PC-3 (cell line): ENCODE data around the gene BRPF1. TPM values are rescaled to one million over a fixed set of nuclear protein-coding genes. Genes with fewer than 3 reads are reported as not detected.

Source experiments
- ATAC-seq: fragments of 200-7000 bp; cut with Tn5 transposase; 2 replicates; pipeline ENCODE4 v1.9.1; 2020; ENCODE audit warnings: mild to moderate bottlenecking, moderate library complexity
- BruUV-seq: library from RNA; stranded (reverse); fragments of 400-500 nt; replicated peaks from 2 replicates; lab custom pipeline; 2021; lab: Mats Ljungman, UMichigan
- CTCF ChIA-PET: fragments of 300-600 bp; sonication (Branson Sonifier 250); formaldehyde crosslinking; loops from one replicate; lab custom pipeline; 2022; ENCODE audit warnings: antibody characterized with exemption; lab: Charles Lee
- POLR2A ChIA-PET: fragments of 300-600 bp; sonication (Branson Sonifier 250); formaldehyde crosslinking; loops from one replicate; lab custom pipeline; 2022; ENCODE audit warnings: antibody characterized with exemption; ENCODE audit not compliant: unreplicated experiment; lab: Charles Lee
- DNase-seq: peaks from one replicate; pipeline ENCODE4 v3.0.0-alpha.2; 2015
- H2AFZ ChIP-seq: fragments of 300-600 bp; sonication (generic); 2 replicates; pipeline ENCODE4 v1.6.0; 2016; ENCODE audit warnings: antibody characterized with exemption, low read length
- H3F3A ChIP-seq: fragments of 300-600 bp; sonication (generic); one replicate; pipeline ENCODE4 v1.6.0; 2017; ENCODE audit warnings: antibody characterized with exemption, low read length, control low read depth, mild to moderate bottlenecking; ENCODE audit not compliant: unreplicated experiment
- H3K27ac ChIP-seq: fragments of 300-600 bp; sonication (generic); 2 replicates; pipeline ENCODE4 v1.5.1; 2016; ENCODE audit warnings: mild to moderate bottlenecking, low read length
- H3K27me3 ChIP-seq: fragments of 300-600 bp; sonication (generic); 2 replicates; pipeline ENCODE4 v1.6.1; 2016; ENCODE audit warnings: low read length, mixed read lengths
- H3K36me3 ChIP-seq: fragments of 300-600 bp; sonication (generic); 2 replicates; pipeline ENCODE4 v1.6.1; 2016; ENCODE audit warnings: low read depth, mixed run types, low read length, mixed read lengths
- H3K4me1 ChIP-seq: fragments of 300-600 bp; sonication (generic); 2 replicates; pipeline ENCODE4 v1.5.1; 2016; ENCODE audit warnings: low read length; ENCODE audit not compliant: insufficient read depth
- H3K4me2 ChIP-seq: fragments of 300-600 bp; sonication (generic); 2 replicates; pipeline ENCODE4 v1.6.0; 2016; ENCODE audit warnings: low read length
- H3K4me3 ChIP-seq: fragments of 300-600 bp; sonication (generic); 2 replicates; pipeline ENCODE4 v1.5.1; 2016; ENCODE audit warnings: mild to moderate bottlenecking, low read length, mixed read lengths
- H3K79me2 ChIP-seq: fragments of 300-600 bp; sonication (generic); 2 replicates; pipeline ENCODE4 v1.6.1; 2017; ENCODE audit warnings: low read length, mixed read lengths
- H3K9ac ChIP-seq: fragments of 300-600 bp; sonication (generic); 2 replicates; pipeline ENCODE4 v1.6.0; 2016; ENCODE audit warnings: mild to moderate bottlenecking, low read length
- H3K9me2 ChIP-seq: fragments of 300-600 bp; sonication (generic); replicated peaks from 2 replicates; pipeline ENCODE4 v1.6.1; 2016; ENCODE audit warnings: mixed run types, low read length, mixed read lengths
- H3K9me3 ChIP-seq: fragments of 300-600 bp; sonication (generic); 2 replicates; pipeline ENCODE4 v1.6.1; 2016; ENCODE audit warnings: low read length, mixed read lengths
- H4K20me1 ChIP-seq: fragments of 300-600 bp; sonication (generic); 2 replicates; pipeline ENCODE4 v1.6.1; 2016; ENCODE audit warnings: low read length, mixed read lengths
- EZH2 ChIP-seq: fragments of 300-600 bp; sonication (generic); IDR thresholded peaks from one replicate; pipeline ENCODE4 v1.6.1; 2017; ENCODE audit warnings: antibody characterized with exemption, mild to moderate bottlenecking, low read length; ENCODE audit not compliant: unreplicated experiment
- EZH2phosphoT487 ChIP-seq: fragments of 300-600 bp; sonication (generic); IDR thresholded peaks from 2 replicates; pipeline ENCODE4 v1.6.1; 2018; ENCODE audit warnings: mild to moderate bottlenecking, antibody characterized with exemption, low read length, borderline replicate concordance
- intact Hi-C: fragments of 100-400 bp; cut with micrococcal nuclease; formaldehyde crosslinking; loops from 2 replicates; pipeline ENCODE4 v1.9.0; 2023
- total RNA-seq: library from RNA; depleted of rRNA; stranded (reverse); fragments of >200 nt; gene quantifications from 2 replicates; pipeline ENCODE4 v1.2.3, GENCODE V29; 2014
- TF ChIP-seq, protein P1 (sequence below): fragments of 300-600 bp; sonication (generic); conservative IDR thresholded peaks from 2 replicates; pipeline ENCODE4 v1.5.1; 2017; ENCODE audit warnings: antibody characterized with exemption, low read depth, mild to moderate bottlenecking, low read length

BRPF1 gene
- total RNA-seq, 1 experiment from 2014 or later = 27.0 TPM

DNA sequence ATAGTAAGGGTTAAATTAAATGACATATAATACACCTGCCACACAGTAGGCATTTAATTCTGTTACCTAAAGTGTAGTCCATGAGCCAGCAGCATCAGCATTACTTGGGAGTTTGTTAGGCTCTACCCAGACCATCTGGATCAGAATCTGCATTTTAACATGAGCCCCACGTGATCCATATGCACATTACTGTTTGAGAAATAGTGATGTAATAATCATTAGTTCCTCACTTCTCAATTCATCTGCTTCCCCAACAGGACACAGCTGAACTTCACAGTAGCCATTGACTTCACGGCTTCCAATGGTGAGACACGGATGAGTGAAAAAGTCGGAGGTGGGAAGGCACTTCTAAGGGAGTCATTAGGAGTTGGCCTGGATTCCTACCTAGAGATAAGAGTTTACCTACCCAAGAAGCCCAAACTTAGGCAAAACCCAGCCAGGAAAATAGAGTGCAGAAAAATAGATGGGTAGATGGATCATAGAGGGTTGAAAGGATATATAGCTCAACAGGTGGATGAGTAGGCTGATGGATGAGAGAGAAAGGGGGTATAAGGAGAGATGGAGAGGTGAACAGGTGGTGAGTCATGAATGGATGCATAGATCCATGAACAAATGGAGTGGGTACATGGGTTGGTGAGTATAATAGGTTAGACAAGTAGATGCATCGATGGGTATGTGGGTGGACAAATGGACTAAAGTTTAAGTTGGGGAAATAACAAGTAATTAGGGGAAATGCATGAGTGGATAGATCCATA is 14.6 kb upstream of the BRPF1 start:
- DNase-seq (no peak), ATAC-seq (no peak)
- Histone ChIP-seq H3K9ac (no peak overlapping the region), H3K4me1 (peaks cover 7% of the 10 kb centered on the region), H3F3A (no peaks in the 10 kb centered on the region), H3K36me3 (no peaks in the 10 kb centered on the region), H3K27ac (no peak overlapping the region), H3K4me2 (no peak overlapping the region), H3K4me3 (no peak overlapping the region), H3K79me2 (no peaks in the 10 kb centered on the region), H3K27me3 (peaks cover 13% of the 10 kb centered on the region), H4K20me1 (no peaks in the 10 kb centered on the region), H3K9me3 (no peaks in the 10 kb centered on the region), H3K9me2 (no peaks in the 10 kb centered on the region), H2AFZ (no peak overlapping the region)
- intact Hi-C loops = loop anchor here (1.0 to 10.0 kb wide), 6 partner anchors 14 to 215 kb away; partner anchors contain the start of genes ARPC4, BRPF1, CRELD1 and OGG1
- POLR2A ChIA-PET = no interaction called here
- TF ChIP-seq EZH2phosphoT487 (no peak), EZH2 (no peak)
- TF ChIP-seq, protein P1, sequence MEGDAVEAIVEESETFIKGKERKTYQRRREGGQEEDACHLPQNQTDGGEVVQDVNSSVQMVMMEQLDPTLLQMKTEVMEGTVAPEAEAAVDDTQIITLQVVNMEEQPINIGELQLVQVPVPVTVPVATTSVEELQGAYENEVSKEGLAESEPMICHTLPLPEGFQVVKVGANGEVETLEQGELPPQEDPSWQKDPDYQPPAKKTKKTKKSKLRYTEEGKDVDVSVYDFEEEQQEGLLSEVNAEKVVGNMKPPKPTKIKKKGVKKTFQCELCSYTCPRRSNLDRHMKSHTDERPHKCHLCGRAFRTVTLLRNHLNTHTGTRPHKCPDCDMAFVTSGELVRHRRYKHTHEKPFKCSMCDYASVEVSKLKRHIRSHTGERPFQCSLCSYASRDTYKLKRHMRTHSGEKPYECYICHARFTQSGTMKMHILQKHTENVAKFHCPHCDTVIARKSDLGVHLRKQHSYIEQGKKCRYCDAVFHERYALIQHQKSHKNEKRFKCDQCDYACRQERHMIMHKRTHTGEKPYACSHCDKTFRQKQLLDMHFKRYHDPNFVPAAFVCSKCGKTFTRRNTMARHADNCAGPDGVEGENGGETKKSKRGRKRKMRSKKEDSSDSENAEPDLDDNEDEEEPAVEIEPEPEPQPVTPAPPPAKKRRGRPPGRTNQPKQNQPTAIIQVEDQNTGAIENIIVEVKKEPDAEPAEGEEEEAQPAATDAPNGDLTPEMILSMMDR = no peak
- CTCF ChIA-PET = no interaction called here
- BruUV-seq = no TSS peak

DNA sequence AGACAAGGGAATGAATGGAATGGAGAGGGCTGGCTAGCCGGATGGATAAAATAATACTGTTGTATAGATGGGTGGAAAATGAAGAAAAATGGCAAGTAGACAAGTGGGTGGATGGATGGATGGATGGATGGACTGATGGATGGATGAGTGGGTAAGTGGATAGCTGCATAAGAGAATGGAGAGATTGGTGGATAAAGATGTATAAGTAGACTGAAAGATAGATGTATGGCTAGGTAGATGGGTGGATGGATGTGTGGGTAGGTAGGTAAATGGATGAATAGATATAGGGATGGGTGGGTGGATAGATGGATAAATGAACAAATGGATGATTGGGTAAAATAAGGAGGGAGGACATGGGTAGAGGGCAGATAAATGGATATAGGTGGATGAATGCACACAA is 14.0 kb upstream of the BRPF1 start:
- no peaks in the 10 kb centered on the region for H3F3A ChIP-seq
- H3K9ac ChIP-seq = no peak overlapping the region
- intact Hi-C loops = loop anchor here (2.0 to 10.0 kb wide), 4 partner anchors 57 to 215 kb away; partner anchors contain the start of genes ARPC4, CRELD1 and TADA3
- H3K36me3 ChIP-seq = no peaks in the 10 kb centered on the region
- POLR2A ChIA-PET = no interaction called here
- no peaks in the 10 kb centered on the region for H3K9me3 ChIP-seq
- H3K27ac ChIP-seq = no peak overlapping the region
- no peak overlapping the region for H3K4me3 ChIP-seq
- no peak overlapping the region for H2AFZ ChIP-seq
- no peak for DNase-seq
- no peaks in the 10 kb centered on the region for H3K9me2 ChIP-seq
- no peaks in the 10 kb centered on the region for H3K79me2 ChIP-seq
- no peaks in the 10 kb centered on the region for H4K20me1 ChIP-seq
- H3K4me2 ChIP-seq = no peak overlapping the region
- peaks cover 8% of the 10 kb centered on the region; the same call in 1 of the 2 replicates for H3K27me3 ChIP-seq
- TF ChIP-seq EZH2phosphoT487 (no peak), EZH2 (no peak)
- TF ChIP-seq, protein P1 = no peak
- no TSS peak for BruUV-seq
- ATAC-seq = no peak
- peaks cover 7% of the 10 kb centered on the region for H3K4me1 ChIP-seq
- CTCF ChIA-PET = interaction anchor here (0.8 kb wide), 1 partner anchor 13 kb away, joined by 3 read pairs; no protein-coding TSS in a partner anchor

DNA sequence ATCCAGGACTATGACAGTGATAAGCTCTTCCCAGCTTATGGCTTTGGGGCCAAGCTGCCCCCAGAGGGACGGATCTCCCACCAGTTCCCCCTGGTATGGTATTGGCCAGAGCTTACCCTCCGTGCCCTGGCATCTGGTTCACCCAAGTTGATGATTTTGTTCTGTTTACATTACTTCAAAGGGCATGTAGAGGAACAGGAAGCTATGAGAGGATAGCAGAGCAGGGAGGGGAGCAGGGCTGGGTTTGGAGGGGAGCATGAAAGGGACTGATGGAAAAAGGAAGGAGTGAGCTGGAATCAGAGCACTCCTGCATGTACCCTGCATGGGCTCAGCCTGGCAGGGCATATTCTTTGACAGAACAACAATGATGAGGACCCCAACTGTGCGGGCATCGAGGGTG is 13.4 kb upstream of the BRPF1 start:
- POLR2A ChIA-PET = no interaction called here
- H3K4me3 ChIP-seq = no peak overlapping the region
- BruUV-seq = no TSS peak
- H3K27me3 ChIP-seq = peaks cover 2% of the 10 kb centered on the region; the same call in 1 of the 2 replicates
- intact Hi-C loops = loop anchor here (5.0 to 10.0 kb wide), 3 partner anchors 57 to 214 kb away; partner anchors contain the start of genes ARPC4, CRELD1 and TADA3
- no peaks in the 10 kb centered on the region for H3F3A ChIP-seq
- no peaks in the 10 kb centered on the region for H3K36me3 ChIP-seq
- H3K9me3 ChIP-seq = no peaks in the 10 kb centered on the region
- H3K4me2 ChIP-seq = no peak overlapping the region
- H3K4me1 ChIP-seq = peaks cover 7% of the 10 kb centered on the region
- ATAC-seq = no peak
- H3K79me2 ChIP-seq = no peaks in the 10 kb centered on the region
- H4K20me1 ChIP-seq = no peaks in the 10 kb centered on the region
- CTCF ChIA-PET = interaction anchor here (0.8 kb wide), 1 partner anchor 13 kb away, joined by 3 read pairs; no protein-coding TSS in a partner anchor
- no peak overlapping the region for H3K9ac ChIP-seq
- no peaks in the 10 kb centered on the region for H3K9me2 ChIP-seq
- no peak overlapping the region for H2AFZ ChIP-seq
- TF ChIP-seq EZH2 (no peak), EZH2phosphoT487 (no peak)
- TF ChIP-seq, protein P1 = no peak
- H3K27ac ChIP-seq = no peak overlapping the region
- DNase-seq = no peak
